HPDE6-E6E7 (cell line): ENCODE results near the gene SLX4.

Source experiments
- DNase-seq: peaks from one replicate; pipeline ENCODE4 v3.0.0; 2011; ENCODE audit warnings: missing footprints; ENCODE audit errors: extremely low spot score

SLX4 gene

DNA sequence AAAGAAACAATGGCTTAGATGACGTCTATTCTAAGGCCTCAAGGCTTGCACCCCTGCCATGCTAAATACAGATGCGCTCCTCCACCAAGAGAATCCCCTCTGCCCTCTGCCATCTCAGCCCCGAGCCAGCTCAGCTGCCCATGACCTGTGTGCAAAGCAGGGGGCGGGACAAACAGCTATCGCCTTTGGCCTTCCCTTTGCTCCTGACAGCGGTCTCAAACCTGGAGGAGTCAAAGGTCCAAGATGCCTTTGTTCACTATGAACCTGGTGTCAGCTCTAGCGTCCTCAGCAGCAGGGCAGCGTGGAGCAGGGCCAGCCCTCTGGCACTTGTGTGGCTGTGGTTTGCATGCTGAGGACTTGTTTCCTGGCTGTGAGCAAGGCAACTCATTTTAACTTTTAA, 12.3 kb downstream of the SLX4 start:
- no peak for DNase-seq

DNA sequence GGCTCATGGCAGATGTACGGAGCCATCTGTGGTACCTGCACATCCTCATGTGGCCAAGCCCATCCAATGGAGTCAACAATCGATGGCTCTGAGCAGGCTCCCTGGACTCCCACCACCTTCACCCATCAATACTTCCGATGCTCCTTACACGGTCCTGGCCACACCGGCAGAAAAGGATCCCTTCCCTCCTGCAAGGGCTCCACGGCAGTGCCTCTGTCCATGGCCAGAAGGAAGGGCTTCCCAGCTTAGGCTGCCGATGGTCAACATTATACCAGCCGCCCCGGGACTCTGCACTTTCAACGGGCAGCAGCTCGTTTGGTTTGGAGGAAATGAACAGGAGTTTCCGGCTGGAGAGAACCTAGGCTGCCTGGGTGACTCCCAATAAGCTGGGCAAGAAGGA, 13.2 kb downstream of the SLX4 start:
- no peak for DNase-seq

GRCh38 chr16:3597676-3598075, 13.7 kb downstream of the SLX4 start:
- DNase-seq, result no peak

DNA sequence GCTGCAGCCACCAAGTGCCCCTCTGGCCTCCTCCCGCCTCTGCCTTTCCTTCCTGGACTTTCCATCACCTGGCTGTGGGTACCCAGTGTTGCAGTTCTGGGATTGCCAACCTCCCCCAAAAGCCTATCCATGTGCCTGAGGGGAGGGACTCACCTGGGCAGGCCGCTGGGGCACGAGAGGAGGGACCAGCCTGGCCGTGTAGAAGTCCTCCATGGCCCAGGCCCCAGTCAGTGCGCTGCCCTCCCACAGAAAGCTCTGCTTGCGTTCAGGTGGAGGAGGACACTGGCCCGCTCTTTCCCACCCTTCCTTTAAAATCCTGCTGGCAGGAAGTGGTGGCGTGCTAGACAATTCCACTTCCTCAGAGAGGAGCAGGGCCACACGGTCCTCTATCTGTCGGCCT, 14.2 kb downstream of the SLX4 start:
- DNase-seq, result no peak

GRCh38 chr16:3596101-3596861, 15.1 kb downstream of the SLX4 start:
- DNase-seq, result no peak

DNA sequence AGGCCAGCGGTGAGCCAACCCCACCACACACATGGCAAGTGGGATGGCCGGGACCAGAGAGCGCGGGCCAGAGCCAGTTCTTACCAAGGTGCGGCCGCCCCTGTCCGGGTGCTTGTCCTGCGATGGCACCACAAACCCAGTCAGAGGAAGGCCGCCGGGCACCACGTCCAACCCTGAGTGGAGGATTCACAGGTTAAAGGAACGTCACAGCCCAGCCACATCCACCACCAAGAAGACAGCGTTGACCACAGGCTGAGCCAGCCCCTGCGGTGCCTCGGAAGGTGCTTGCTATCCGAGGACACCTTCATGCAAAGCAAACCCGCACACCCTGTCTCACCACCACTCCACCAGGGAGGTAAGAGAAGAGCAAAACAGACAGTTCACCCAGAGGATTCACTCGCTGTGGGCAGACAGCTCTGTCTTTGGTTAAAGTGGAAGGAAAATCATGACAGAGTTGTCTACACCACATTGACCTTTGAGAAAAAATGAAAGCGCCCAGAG, 15.8 kb downstream of the SLX4 start:
- no peak for DNase-seq

DNA sequence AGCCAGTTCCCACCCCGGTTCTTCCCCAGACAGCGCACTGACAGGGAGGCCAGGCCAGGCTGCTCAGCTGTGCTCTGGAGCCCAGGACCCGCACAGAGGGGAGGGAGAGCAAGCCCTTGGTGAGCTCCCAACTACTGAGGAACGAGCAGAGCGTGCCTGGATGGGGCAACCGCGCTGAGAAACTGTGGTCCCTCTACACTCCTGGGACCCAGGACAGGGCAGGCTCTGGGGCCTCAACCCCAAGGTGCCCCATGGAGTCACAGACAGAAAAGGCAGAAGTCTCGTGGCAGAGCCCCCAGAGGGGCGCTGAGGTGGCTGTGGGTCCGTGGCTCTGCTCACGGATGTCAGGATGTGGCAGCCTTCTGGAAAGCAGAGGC, 16.3 kb downstream of the SLX4 start:
- DNase-seq, result no peak

- DNase-seq, result no peak
Observed at GRCh38 chr16:3594316-3595109, 16.9 kb downstream of the SLX4 start.

- DNase-seq, result no peak
Observed at GRCh38 chr16:3592559-3592958, 18.8 kb downstream of the SLX4 start.

DNA sequence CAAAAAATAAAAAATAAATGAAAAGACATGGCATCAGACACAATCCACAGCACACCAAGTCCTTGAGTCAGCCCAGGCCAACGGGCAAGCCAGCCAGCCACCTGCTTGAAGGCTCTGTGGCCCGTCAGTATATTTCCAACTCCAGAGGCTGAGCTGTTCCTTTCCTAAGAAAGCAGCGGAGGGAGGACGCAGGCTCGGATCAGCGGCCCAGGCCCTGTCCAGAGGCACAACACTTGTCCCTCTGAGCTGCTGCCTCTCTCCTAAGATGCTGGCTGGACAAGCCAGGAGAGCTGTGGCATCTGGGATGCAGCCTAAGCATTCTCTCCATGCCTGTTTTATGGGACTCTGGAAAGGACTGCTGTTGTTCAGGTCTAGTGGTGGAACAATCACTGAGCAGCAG, 19.4 kb downstream of the SLX4 start:
- no peak for DNase-seq

DNA sequence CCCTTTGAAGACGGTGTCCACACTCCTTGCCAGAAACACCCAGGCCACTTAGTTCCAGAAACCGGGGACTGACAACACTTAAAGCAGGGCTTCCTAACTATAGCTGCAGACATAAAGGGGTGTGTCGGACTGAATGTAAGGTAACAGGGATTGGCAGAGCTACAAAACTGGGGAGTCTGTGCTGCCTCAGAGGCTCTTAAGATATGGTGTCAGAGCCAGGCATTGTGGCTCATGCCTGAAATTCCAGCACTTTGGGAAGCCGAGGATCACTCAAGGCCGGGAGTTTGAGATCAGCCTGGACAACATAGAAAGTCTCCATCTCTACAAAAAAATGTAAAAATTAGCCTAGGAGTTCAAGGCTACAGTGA, 20.0 kb downstream of the SLX4 start:
- no peak for DNase-seq

GRCh38 chr16:3590736-3591435, 20.5 kb downstream of the SLX4 start:
- DNase-seq, result no peak

DNA sequence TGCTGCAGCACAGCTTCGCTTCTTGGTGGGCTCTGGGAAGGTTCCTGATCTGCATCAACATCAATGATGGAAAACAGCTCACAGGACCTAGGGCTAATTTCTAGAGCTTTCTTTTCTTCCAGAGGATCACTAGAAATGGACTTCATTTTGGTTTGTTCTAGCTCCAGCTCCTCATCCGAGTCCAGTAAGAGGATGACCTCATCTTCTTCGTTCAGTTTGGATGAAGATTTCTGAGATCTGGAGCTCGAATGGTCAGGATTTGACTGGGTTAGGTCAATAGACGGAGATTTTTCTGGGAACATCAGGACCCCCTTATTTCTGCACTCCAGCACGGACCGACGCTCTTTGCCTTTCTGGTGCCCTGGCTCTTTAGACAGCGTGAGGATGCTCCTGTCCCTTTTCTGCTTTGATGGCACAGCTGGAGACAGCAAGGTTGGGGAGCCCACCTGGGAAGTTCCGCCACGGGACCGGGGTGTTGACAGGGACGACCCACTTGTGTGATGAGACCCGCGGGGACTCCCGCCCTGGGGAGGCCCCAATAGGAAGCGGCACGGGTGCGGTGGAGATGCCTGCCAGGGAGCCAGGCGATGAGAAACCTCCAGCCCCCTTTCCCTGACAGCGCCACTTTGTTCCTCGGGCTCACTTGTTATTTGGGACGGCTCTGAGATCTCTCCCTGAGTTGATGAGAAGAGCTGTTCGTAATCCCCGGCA, 21.3 kb downstream of the SLX4 start:
- DNase-seq, result no peak

DNA sequence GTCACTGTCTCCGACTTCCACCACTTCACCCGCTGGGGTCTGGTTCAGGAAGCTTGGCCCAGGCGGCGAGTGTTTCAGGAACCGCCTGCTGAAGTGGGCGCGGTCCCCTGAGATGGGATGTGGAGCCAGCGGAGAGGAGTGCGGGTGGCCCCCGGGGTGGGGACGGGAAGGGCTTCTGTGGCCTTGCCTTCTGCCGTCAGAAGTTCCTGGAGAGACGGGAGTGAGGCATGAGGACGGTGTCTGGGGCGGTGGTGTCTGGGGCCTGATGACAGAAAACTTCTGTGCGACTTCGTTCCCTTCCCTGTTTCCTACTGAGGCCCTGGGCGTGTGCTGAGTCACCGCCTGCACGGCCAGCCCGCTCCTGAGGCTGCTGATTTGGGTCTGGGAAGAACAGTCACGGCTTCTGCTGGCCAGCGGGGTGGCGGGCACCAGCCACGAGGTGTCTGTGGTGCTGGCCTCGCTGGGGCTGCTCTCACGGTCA, 21.9 kb downstream of the SLX4 start:
- no peak for DNase-seq

GRCh38 chr16:3589001-3589400, 22.4 kb downstream of the SLX4 start:
- no peak for DNase-seq

GRCh38 chr16:3587547-3588110, 23.8 kb downstream of the SLX4 start:
- DNase-seq, result no peak

GRCh38 chr16:3584412-3584811, 27.0 kb downstream of the SLX4 start:
- DNase-seq, result no peak

DNA sequence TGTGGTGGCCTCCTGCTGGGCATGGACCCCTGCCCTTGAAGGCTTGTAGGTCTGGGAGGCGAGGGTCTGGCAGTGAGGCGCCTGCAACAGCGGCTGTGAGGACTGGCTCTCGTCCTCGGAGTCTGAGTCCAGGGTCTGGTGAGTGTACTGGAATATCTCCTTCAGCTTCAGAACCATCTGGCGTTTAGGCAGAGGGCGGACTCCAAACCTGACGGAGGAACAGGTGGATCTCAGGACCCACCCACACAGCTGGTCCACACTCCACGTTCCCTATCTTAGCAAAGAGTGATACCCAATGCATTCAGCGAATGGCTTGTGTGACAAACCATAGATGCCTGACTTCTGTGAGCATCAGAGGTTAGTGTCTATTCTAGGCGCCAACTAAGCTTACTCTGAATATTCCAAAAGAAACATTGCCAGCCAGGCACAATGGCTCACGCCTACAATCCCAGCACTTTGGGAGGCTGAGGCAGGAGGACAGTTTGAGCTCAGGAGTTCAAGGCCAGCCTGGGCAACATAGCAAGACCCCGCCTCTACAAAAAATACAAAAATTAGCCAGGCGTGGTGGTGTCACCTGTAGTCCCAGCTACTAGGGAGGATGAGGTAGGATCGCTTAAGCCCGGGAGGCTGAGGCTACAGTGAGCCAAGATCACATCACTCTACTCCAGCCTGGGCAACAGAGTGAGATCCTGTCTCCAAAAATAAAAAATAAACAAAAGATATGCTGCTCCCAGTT, 27.9 kb downstream of the SLX4 start:
- no peak for DNase-seq

DNA sequence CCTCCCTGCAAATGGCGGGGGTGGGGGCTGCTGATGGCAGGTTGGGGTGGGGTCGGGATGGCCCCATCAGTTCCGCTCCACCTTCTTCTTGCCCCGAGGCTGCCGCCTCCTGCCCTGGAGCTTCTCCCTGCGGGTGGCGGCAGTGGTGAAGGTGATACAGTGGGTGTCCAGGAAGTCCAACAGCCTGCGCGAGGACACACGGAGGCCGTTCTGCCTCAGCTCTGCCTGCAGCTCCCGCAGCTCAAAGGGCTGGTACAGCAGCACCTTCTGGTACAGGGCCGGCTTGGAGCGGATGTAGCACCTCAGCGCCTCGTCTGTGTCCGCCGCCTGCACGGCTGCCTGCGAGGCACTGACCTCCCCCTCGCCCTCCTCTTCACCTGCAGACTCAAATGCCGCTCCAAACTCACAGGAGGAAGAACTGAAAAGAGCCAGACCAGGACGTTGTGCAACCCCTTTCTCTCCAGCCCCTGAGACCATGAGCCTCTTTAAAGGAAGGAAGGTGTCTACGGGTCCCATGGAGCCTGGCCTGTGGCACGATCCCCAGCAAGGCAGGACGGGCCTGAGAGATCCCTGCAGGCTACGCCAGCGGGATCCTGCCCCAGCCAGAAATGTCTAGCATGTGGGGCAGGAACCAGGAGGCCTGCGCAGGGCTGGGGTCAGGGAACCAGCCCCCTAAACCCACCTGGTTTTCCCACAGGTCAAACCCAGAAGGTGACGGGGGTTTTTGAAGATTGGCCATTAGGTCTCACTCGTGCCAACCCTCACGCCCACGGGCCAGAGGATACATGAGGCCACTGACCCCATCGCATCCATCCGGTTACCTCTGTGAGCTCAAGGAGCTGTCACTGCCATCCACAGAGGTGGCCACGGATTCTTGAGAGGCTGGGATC, 28.9 kb downstream of the SLX4 start:
- DNase-seq, result no peak

- DNase-seq, result no peak
Observed at GRCh38 chr16:3581392-3581791, 30.0 kb downstream of the SLX4 start.
